Stimulated activated CD8-positive, alpha-beta memory T cell treated with anti-CD3 and anti-CD28 coated beads, Interleukin-4, amount 100 ng/mL, for 4 hours (primary cell): ENCODE measurements around the gene MAPK13.

Source experiments
- DNase-seq, 2 donors: peaks; one replicate each; pipeline ENCODE4 v3.0.0-alpha.2; 2020; ENCODE audit warnings: low read depth in 2 of 2, low spot score in 1 of 2

The MAPK13 gene

GRCh38 chr6:36145495-36145894, 15.2 kb downstream of the MAPK13 start:
- no peak for DNase-seq

GRCh38 chr6:36147294-36147693, 17.0 kb downstream of the MAPK13 start:
- no peak for DNase-seq

- no peak for DNase-seq
Observed at GRCh38 chr6:36149476-36149875, 19.2 kb downstream of the MAPK13 start.

DNA sequence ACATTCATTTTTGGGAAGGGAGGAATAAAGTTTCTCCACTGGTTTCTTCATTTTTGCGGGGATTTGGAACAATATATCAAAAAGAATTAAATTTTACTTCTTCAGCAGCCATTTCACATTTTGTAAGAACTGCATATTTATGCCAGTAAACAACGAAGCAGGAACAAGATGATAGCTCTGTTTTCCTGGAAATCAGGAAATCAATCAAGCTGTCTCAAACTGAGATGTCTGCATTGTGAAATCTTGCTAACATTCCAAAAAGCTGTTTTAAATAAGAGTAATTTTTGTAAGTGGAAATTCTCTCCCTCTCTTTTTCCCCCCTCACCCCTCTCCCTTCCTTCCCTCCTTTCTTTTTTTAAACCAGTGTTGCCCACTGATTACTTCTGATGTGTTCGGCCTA, 20.0 kb downstream of the MAPK13 start:
- DNase-seq = no peak

DNA sequence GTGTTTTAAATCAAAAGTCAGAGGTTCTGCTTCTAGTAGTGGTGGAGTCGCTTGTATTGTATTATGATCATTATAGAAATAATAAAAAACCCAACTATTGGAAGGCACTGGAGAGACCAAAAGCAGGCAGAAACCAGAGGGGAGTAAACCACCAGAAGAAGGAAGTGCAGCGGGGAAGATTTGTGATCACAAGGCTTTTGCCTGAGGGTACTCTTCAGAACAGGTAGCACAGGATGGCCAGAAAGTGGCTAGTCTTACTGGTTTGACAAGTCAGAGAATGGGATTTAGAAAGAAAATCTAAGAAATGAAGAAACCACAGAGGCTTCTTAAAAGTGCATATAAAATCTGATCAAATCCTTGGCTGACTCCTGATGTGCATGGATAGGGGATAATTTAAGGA, 24.0 kb downstream of the MAPK13 start:
- no peak for DNase-seq

DNA sequence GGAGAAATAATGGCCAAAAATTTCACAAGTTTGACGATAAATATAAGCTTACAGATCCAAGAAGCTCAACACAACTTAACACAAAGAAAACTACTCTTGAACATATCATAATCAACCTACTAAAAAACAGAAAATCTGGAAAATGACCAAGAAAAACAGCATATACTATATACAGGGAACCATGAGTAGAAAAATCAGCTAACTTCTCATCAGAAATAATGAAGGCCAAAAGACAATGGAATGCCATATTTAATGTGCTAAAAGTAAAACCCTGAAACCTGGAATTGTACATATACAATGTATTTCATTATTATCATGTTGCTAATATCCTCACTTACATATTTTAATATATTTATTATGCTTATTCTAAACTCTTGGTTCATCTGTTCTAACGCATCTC, 25.3 kb downstream of the MAPK13 start:
- DNase-seq = no peak

- DNase-seq = no peak
Observed at GRCh38 chr6:36160147-36160760, 29.9 kb downstream of the MAPK13 start.

GRCh38 chr6:36169023-36170007, 39.0 kb downstream of the MAPK13 start:
- no peak for DNase-seq

- no peak for DNase-seq
Observed at GRCh38 chr6:36170704-36171103, 40.4 kb downstream of the MAPK13 start.

DNA sequence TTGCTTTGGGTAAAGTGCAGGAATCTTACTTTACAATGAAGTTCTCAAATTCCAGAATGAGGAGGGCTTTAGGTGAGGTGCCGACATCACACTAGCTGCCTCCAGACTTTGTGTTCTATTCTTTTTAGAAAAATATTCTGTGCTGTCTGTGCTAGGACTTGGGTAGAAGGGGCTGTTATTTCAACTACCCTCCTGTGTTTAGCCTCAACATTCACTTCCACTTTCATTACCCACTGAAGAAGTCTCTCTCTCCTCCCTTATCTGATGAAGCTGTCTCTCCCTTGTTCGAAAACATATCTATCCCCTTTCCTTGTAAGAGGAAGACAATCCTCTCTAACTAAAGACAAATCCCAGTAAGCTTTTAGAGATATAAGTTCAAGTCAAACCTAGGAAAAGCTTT, 41.3 kb downstream of the MAPK13 start:
- DNase-seq = no peak

DNA sequence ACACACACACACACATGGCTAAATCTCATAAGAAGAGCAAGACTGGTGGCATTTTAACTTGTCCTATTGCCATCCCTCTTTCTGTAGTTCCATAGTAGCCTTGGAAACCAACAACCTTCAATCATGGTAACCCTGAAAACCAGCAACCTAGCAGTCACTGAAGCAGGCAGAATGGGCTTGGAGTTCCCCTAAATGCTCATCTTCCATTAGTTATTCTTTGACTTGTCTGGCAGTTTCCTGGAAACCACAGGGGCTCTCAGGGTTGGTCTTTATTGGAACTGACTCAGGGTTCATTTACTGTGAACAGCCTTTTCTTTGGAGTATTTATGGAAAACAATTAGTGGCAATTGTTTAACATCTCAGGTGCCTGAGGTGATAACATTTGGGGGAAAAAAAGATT, 46.9 kb downstream of the MAPK13 start:
- DNase-seq = no peak

DNA sequence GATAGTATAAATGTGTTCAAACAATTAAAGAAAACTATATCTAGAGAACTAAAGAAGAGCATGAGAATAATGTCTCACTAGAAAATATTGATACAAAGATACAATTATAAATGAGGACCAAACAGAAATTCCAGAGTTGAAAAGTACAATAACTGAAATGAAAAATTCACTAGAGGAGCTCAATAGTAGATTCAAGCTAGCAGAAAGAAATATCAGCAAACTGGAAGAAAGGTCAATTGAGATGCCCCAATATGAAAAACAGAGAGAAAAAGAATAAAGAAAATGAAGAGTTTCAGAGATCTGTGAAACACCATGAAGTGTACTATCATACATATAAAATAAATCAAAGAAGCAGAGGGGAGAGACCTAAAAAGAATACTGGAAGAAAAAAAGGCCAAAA, 48.2 kb downstream of the MAPK13 start:
- no peak for DNase-seq

DNA sequence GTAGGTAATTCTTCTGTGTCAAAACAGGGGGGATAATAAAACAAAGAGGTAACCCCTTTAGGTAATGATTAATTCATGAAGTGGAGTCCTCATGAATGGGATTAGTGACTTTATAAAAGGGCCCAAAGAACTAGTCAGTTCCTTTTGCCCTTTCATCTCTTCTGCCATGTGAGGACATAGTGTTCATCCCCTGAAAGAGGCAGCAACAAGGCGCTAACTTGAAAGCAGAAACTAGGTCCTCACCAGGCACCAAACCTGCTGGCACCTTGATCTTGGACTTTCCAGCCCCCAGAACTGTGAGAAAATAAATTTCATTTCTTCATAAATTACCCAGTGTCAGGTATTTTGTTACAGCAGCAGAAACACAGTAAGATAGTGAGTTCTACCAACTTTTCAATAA, 49.8 kb downstream of the MAPK13 start:
- no peak for DNase-seq

GRCh38 chr6:36184311-36184710, 54.0 kb downstream of the MAPK13 start:
- DNase-seq = no peak

DNA sequence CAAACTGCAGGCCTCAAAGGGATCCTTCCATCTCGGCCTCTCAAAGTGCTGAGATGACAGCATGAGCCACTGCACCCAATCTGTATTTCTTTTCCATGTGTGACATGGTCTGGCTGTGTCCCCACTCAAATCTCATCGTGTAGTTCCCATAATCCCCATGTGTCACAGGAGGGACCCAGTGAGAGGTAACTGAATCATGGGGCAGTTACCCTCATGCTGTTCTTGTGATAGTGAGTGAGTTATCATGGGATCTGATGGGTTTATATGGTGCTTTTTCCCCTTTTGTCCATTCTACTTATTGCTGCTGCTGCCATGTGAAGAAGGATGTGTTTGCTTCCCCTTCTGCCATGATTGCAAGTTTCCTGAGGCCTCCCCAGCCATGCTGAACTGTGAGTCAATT, 55.9 kb downstream of the MAPK13 start:
- DNase-seq = no peak

- no peak for DNase-seq
Observed at GRCh38 chr6:36187446-36187845, 57.1 kb downstream of the MAPK13 start.
